Mucosa of descending colon (tissue), 3 donors: ENCODE data around the gene ZNF846. TPM values are rescaled to one million over a fixed set of nuclear protein-coding genes. Genes with fewer than 3 reads are reported as not detected.
"Not testable (repeated sequence)": the region's sequence is repeated elsewhere in the genome, so short reads cannot be mapped to it uniquely, and the experiment has no call there.

Experiments
- ATAC-seq: fragments of 200-7000 bp; cut with Tn5 transposase; one replicate; pipeline ENCODE4 v1.9.1; 2020; ENCODE audit warnings: mild to moderate bottlenecking, moderate library complexity
- DNase-seq, 3 donors: peaks; one replicate each; pipeline ENCODE4 v3.0.0-alpha.2; 2020
- H3K36me3 ChIP-seq: fragments of 200-600 bp; one replicate; pipeline ENCODE4 v1.8.0; 2021; ENCODE audit warnings: low read depth, mild to moderate bottlenecking
- H3K4me1 ChIP-seq: fragments of 200-600 bp; one replicate; pipeline ENCODE4 v1.8.0; 2021; ENCODE audit warnings: low read depth, mild to moderate bottlenecking
- H3K4me3 ChIP-seq: fragments of 200-600 bp; one replicate; pipeline ENCODE4 v1.8.0; 2021; ENCODE audit warnings: mild to moderate bottlenecking
- H3K9me3 ChIP-seq: fragments of 200-600 bp; one replicate; pipeline ENCODE4 v1.8.0; 2021; ENCODE audit warnings: mild to moderate bottlenecking
- CTCF ChIP-seq: fragments of 200-600 bp; IDR thresholded peaks from one replicate; pipeline ENCODE4 v1.8.0; 2022; ENCODE audit warnings: antibody characterized with exemption, mild to moderate bottlenecking
- intact Hi-C, 2 donors: fragments of 100-400 bp; cut with DNase I in 1 of 2; cut with micrococcal nuclease in 1 of 2; formaldehyde crosslinking; loops; one replicate each; pipeline versions ENCODE4 v1.11.0 to v1.11.1; 2022; cut with DNase I, micrococcal nuclease
- total RNA-seq, 3 donors: library from RNA; stranded (reverse); fragmentation: NEBNext Ultra II Directional in 2 of 3; extraction: Animal tissue kit (Norgen Biotek cat#: 25700) in 2 of 3; gene quantifications; one replicate each; pipeline versions ENCODE4 v1.2.1 to v1.2.4, GENCODE V29; 2021 to 2023
- donor health status: DM: no; HTN: no; CAD: no; lungs with moderate emphysema.
- donor health status: DM: no; HTN: no; CAD: no.
- donor health status: DM: no; HTN: yes; CAD: no.

ZNF846 gene
- total RNA-seq, 3 donors from 2014 or later, result 13.4 to 22.1 (median 20.2) TPM

GRCh38 chr19:9752701-9753443, 15.7 kb downstream of the ZNF846 start:
- Histone ChIP-seq H3K4me3 (no peak overlapping the region), H3K4me1 (no peaks in the 10 kb centered on the region), H3K9me3 (peaks cover 69% of the 10 kb centered on the region), H3K36me3 (no peaks in the 10 kb centered on the region)
- ATAC-seq, result no peak
- no peak for TF ChIP-seq CTCF
- intact Hi-C loops, result no loop called here
- DNase-seq, result no peak

GRCh38 chr19:9751446-9751845, 17.1 kb downstream of the ZNF846 start:
- H3K36me3 ChIP-seq, result no peaks in the 10 kb centered on the region
- no peak for DNase-seq
- intact Hi-C loops, result no loop called here
- H3K4me1 ChIP-seq, result no peaks in the 10 kb centered on the region
- no peak overlapping the region for H3K4me3 ChIP-seq
- peaks cover 57% of the 10 kb centered on the region for H3K9me3 ChIP-seq
- no peak for ATAC-seq
- TF ChIP-seq CTCF, result no peak

- DNase-seq (no peak), ATAC-seq (no peak)
- no peak overlapping the region for H3K4me3 ChIP-seq
- no peak for TF ChIP-seq CTCF
- no peaks in the 10 kb centered on the region for H3K36me3 ChIP-seq
- intact Hi-C loops, result no loop called here
- H3K9me3 ChIP-seq, result peaks cover 17% of the 10 kb centered on the region
- H3K4me1 ChIP-seq, result no peaks in the 10 kb centered on the region
Observed at GRCh38 chr19:9741476-9742171, 26.9 kb downstream of the ZNF846 start.

GRCh38 chr19:9735986-9736385, 32.6 kb downstream of the ZNF846 start:
- H3K9me3 ChIP-seq, result peaks cover 7% of the 10 kb centered on the region
- ATAC-seq (no peak), DNase-seq (no peak)
- H3K4me3 ChIP-seq, result no peak overlapping the region
- intact Hi-C loops, result no loop called here
- no peaks in the 10 kb centered on the region for H3K4me1 ChIP-seq
- no peaks in the 10 kb centered on the region for H3K36me3 ChIP-seq
- TF ChIP-seq CTCF, result no peak

- H3K4me3 ChIP-seq, DNase-seq, intact Hi-C loops, H3K4me1 ChIP-seq, H3K36me3 ChIP-seq, ATAC-seq, H3K9me3 ChIP-seq: not testable (repeated sequence)
Observed at GRCh38 chr19:9730056-9730455, 38.5 kb downstream of the ZNF846 start.

GRCh38 chr19:9729162-9729561, 39.4 kb downstream of the ZNF846 start:
- DNase-seq, result no peak

More at GRCh38 chr19:9729162-9729561, 39.4 kb downstream of the ZNF846 start:
- no peak overlapping the region for H3K4me3 ChIP-seq
- H3K9me3 ChIP-seq, result no peaks in the 10 kb centered on the region
- H3K36me3 ChIP-seq, result no peaks in the 10 kb centered on the region
- no peaks in the 10 kb centered on the region for H3K4me1 ChIP-seq
- intact Hi-C loops, result no loop called here
- TF ChIP-seq CTCF, result no peak
- ATAC-seq, result no peak
